ENCODE measurements around the gene GALC.

Gene GALC

GRCh38 chr14:87901236-87901635, 91.7 kb downstream of the GALC start:
- no peak overlapping the region for H3K4me3 Mint-ChIP-seq
- no peak overlapping the region for H3K27ac Mint-ChIP-seq
- ATAC-seq (replicated peaks) (no peak), DNase-seq (no peak)
- H3K9me3 Mint-ChIP-seq: no peaks in the 10 kb centered on the region
- no peaks in the 10 kb centered on the region for H3K36me3 Mint-ChIP-seq
- peaks cover 4 to 10% of the 10 kb centered on the region in 2 donors for H3K27me3 Mint-ChIP-seq
- H3K4me1 Mint-ChIP-seq: no peaks in the 10 kb centered on the region

GRCh38 chr14:87899228-87899627, 93.8 kb downstream of the GALC start:
- H3K27ac Mint-ChIP-seq: no peak overlapping the region
- no peak overlapping the region for H3K4me3 Mint-ChIP-seq
- H3K36me3 Mint-ChIP-seq: no peaks in the 10 kb centered on the region
- peaks cover 4 to 15% of the 10 kb centered on the region in 2 donors for H3K27me3 Mint-ChIP-seq
- H3K9me3 Mint-ChIP-seq: no peaks in the 10 kb centered on the region
- ATAC-seq (replicated peaks) (no peak), DNase-seq (no peak)
- H3K4me1 Mint-ChIP-seq: no peaks in the 10 kb centered on the region

DNA sequence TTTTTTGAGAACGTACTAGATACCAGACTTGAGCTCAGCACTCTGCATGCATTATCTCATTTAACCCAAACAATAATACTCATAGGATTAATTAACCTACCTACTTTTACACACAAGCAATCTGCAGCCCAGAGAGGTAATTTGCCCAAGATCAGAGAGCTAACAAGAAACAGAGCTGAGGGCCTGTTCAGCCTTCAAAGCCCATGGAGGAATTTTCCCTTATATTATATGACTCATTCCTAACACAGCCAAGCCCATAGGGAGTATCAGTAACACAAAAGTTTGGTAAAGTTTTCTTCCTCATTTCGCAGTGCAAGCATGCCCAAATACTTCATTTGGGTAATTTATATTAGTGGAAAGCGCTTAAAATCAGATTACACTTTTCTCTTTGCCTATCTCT, 94.7 kb downstream of the GALC start:
- peaks cover 4 to 15% of the 10 kb centered on the region in 2 donors for H3K27me3 Mint-ChIP-seq
- H3K27ac Mint-ChIP-seq: no peak overlapping the region
- no peak overlapping the region for H3K4me3 Mint-ChIP-seq
- H3K36me3 Mint-ChIP-seq: no peaks in the 10 kb centered on the region
- no peak for DNase-seq
- no peaks in the 10 kb centered on the region for H3K4me1 Mint-ChIP-seq
- H3K9me3 Mint-ChIP-seq: no peaks in the 10 kb centered on the region
- ATAC-seq (replicated peaks): no peak

DNA sequence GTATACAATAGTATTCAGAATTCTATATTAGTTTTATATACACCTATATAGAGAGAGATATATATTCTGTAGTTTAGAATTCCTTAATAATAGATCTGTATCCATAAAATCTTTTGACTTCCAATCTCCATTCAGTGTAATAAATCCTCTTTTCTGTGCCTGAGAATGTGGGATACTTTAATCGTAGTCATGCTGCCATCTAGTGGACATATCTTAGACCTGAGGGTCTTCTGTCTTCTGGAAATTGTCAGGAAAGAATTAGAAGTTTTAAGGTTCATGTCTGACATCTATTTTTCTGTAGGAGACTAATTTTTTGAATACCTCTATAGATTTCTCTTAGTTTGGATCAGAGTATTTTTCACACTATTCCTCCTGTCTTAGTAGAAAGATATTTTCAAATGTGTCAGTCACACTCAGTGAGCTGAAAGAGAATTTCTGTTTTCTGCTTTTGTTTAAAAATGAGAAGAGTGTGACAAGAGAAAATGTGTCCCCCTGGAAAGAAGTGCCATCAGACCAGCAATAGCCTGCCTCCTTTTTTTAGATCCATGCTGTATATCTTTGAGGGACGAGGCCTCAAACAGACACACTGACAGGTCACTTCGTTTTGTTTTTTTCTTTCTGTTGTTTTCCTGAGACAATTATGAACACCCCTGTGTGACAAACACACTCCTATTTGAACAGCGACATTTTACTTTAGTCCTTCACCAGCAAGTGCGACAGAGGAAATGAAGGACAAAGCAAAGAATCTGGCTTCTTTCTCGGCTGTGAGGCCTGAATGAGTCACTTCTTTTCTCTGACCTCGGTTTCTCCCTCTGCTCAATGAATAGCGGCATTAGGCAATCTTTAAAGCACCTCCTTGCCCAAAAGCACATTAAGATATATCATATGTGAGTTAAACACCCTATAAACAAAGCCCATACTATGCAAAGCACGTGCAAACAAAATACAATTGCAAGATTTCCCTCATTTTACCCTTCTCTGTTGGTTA, 96.3 kb downstream of the GALC start:
- H3K36me3 Mint-ChIP-seq: no peaks in the 10 kb centered on the region
- no peaks in the 10 kb centered on the region for H3K4me1 Mint-ChIP-seq
- no peak overlapping the region for H3K4me3 Mint-ChIP-seq
- peak; percentile 57 to 65 for ATAC-seq (replicated peaks)
- no peak overlapping the region for H3K27ac Mint-ChIP-seq
- H3K27me3 Mint-ChIP-seq: peaks cover 4 to 15% of the 10 kb centered on the region in 2 donors
- no peaks in the 10 kb centered on the region for H3K9me3 Mint-ChIP-seq
- no peak for DNase-seq

GRCh38 chr14:87894920-87895319, 98.1 kb downstream of the GALC start:
- no peak for ATAC-seq (replicated peaks)
- Mint-ChIP-seq H3K36me3 (no peaks in the 10 kb centered on the region), H3K27me3 (peaks cover 4 to 15% of the 10 kb centered on the region in 2 donors), H3K4me1 (no peaks in the 10 kb centered on the region), H3K27ac (no peak overlapping the region), H3K4me3 (no peak overlapping the region), H3K9me3 (no peaks in the 10 kb centered on the region)
- DNase-seq: no peak

GRCh38 chr14:87892763-87893162, 100.2 kb downstream of the GALC start:
- Mint-ChIP-seq H3K4me3 (no peak overlapping the region), H3K27me3 (peaks cover 12 to 25% of the 10 kb centered on the region in 2 donors), H3K27ac (no peak overlapping the region), H3K9me3 (no peaks in the 10 kb centered on the region), H3K36me3 (no peaks in the 10 kb centered on the region), H3K4me1 (no peaks in the 10 kb centered on the region)
- no peak for ATAC-seq (replicated peaks)
- DNase-seq: no peak

DNA sequence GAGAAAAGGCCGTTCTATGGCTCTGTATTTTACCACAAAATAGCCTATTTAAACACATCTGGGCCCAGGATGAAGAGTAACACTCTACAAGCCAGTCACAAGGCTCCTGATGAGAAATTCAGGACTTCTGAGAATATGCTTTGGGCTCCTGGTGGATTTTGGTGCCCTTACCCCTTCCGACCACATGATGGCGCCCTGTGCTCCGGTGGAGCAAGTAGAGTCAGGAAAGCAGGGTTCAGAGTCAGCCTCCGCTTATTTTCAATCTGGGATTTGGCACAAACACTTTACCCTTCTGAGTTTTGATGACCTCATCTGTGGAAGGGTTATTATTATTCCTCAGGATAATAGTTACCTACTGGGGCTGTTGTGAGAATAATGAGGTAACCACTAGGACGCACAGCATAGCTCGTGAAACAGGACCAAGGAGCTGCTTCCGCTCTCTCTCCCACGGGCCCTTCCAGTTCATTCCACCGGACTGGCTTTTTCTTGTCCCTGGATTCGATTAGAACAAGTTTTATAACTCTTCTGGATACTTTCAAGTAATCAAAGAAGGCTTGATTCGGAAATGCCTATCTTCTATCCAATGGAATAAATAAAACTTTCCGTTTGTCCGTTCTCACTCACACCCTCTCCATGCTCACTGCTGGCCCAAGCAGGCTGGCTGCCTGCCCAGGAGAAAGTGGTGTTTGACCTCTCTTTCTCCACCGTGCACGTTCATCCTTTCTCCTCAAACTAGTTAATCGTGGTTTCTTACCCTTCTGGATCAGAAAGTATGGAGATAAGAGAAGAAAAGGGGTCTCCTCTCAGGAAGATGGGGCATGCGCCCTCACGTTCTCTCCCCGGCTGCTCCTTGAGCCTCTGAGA, 104.6 kb downstream of the GALC start:
- Mint-ChIP-seq H3K27ac (no peak overlapping the region), H3K36me3 (no peaks in the 10 kb centered on the region), H3K4me1 (no peaks in the 10 kb centered on the region), H3K4me3 (no peak overlapping the region), H3K9me3 (peaks cover 0 to 7% of the 10 kb centered on the region in 2 donors), H3K27me3 (peaks cover 9 to 22% of the 10 kb centered on the region in 2 donors)
- no peak for DNase-seq
- ATAC-seq (replicated peaks): no peak

GRCh38 chr14:87883750-87884149, 109.2 kb downstream of the GALC start:
- ATAC-seq (replicated peaks): no peak
- DNase-seq: no peak
- Mint-ChIP-seq H3K36me3 (no peaks in the 10 kb centered on the region), H3K9me3 (peaks cover 0 to 7% of the 10 kb centered on the region in 2 donors), H3K27ac (no peak overlapping the region), H3K27me3 (peaks cover 13 to 17% of the 10 kb centered on the region in 2 donors), H3K4me1 (no peaks in the 10 kb centered on the region), H3K4me3 (no peak overlapping the region)

Data from stimulated activated naive B cell treated with anti-CD40 and anti-IgM and Interleukin-4, amounts not matched to agents 10 μg/mL and 1 μg/mL and 100 μg/mL, for 72 hours (primary cell).